H1 (cell line): ENCODE results near the gene PLSCR5. TPM values are rescaled to one million over a fixed set of nuclear protein-coding genes. Genes with fewer than 3 reads are reported as not detected.

Experiments used
- CTCF ChIA-PET: fragments of 300-600 bp; sonication (Branson Sonifier 250); formaldehyde crosslinking; loops from one replicate; lab custom pipeline; 2021; ENCODE audit not compliant: partially characterized antibody; lab: Charles Lee
- POLR2A ChIA-PET: fragments of 300-600 bp; sonication (Branson Sonifier 250); formaldehyde crosslinking; loops from one replicate; lab custom pipeline; 2021; ENCODE audit warnings: inconsistent platforms; ENCODE audit not compliant: partially characterized antibody; lab: Charles Lee
- DNase-seq, 2 experiments: peaks; one replicate each; pipeline versions ENCODE4 v3.0.0 to v3.0.0-alpha.2; 2010 to 2022; ENCODE audit warnings: low spot score in 2 of 2, low read depth in 1 of 2, mixed read lengths in 1 of 2
- FAIRE-seq: peaks from 2 replicates; lab custom pipeline; 2011; peaks lifted over from hg19 to GRCh38; lab: Jason Lieb, UNC
- H2AFZ ChIP-seq: 2 replicates; pipeline ENCODE4 v1.8.1; 2012; ENCODE audit warnings: low read length, inconsistent platforms
- H2AK5ac ChIP-seq: 2 replicates; pipeline ENCODE4 v1.6.1; 2013; ENCODE audit warnings: low read depth, low read length
- H2BK120ac ChIP-seq: replicated peaks from 2 replicates; pipeline ENCODE3; 2013; ENCODE audit warnings: low read depth, low read length, inconsistent platforms
- H2BK12ac ChIP-seq: 2 replicates; pipeline ENCODE4 v1.6.1; 2013; ENCODE audit warnings: low read depth, low read length
- H2BK15ac ChIP-seq: 2 replicates; pipeline ENCODE4 v1.6.1; 2013; ENCODE audit warnings: low read length
- H2BK20ac ChIP-seq: 2 replicates; pipeline ENCODE4 v1.6.1; 2013; ENCODE audit warnings: low read length
- H2BK5ac ChIP-seq: 2 replicates; pipeline ENCODE4 v1.6.1; 2013; ENCODE audit warnings: low read depth, low read length
- H3K14ac ChIP-seq: 2 replicates; pipeline ENCODE4 v1.6.1; 2013; ENCODE audit warnings: inconsistent platforms; ENCODE audit not compliant: insufficient read length
- H3K18ac ChIP-seq: 2 replicates; pipeline ENCODE4 v1.6.1; 2013; ENCODE audit warnings: low read length; ENCODE audit errors: extremely low read depth
- H3K23ac ChIP-seq: 2 replicates; pipeline ENCODE4 v1.6.1; 2013; ENCODE audit warnings: inconsistent platforms; ENCODE audit not compliant: insufficient read length
- H3K23me2 ChIP-seq: 2 replicates; pipeline ENCODE4 v1.6.1; 2013; ENCODE audit warnings: low read depth, low read length
- H3K27ac ChIP-seq: 2 replicates; pipeline ENCODE4 v1.6.1; 2011; ENCODE audit warnings: low read depth, low read length, inconsistent platforms
- H3K27me3 ChIP-seq, 4 experiments: replicated peaks in 1 of 4; 1 replicate in 1 of 4; 2 replicates in 3 of 4; pipeline versions ENCODE4 v1.6.1 to v1.8.1; 2011 to 2013; ENCODE audit warnings: low read length in 3 of 4, mild to moderate bottlenecking in 3 of 4, inconsistent platforms in 2 of 4, mixed read lengths in 2 of 4, moderate library complexity in 1 of 4; ENCODE audit not compliant: control insufficient read depth in 3 of 4, insufficient read depth in 3 of 4; ENCODE audit errors: extremely low read depth in 1 of 4
- H3K36me3 ChIP-seq, 4 experiments: 2 replicates each; pipeline versions ENCODE4 v1.6.1 to v1.8.1; 2011 to 2013; ENCODE audit warnings: mild to moderate bottlenecking in 4 of 4, low read length in 3 of 4, moderate library complexity in 2 of 4, control low read depth in 1 of 4, inconsistent platforms in 1 of 4; ENCODE audit not compliant: insufficient read depth in 4 of 4, control insufficient read depth in 2 of 4
- H3K4ac ChIP-seq: replicated peaks from 2 replicates; pipeline ENCODE3; 2013; ENCODE audit warnings: low read length, low read depth, mixed read lengths, inconsistent platforms; ENCODE audit not compliant: insufficient read length
- H3K4me1 ChIP-seq, 4 experiments: replicated peaks in 1 of 4; 1 replicate in 1 of 4; 2 replicates in 3 of 4; pipeline versions ENCODE4 v1.6.1 to v1.8.1; 2011 to 2013; ENCODE audit warnings: low read length in 3 of 4, inconsistent platforms in 2 of 4, mixed read lengths in 1 of 4; ENCODE audit not compliant: insufficient read depth in 4 of 4, control insufficient read depth in 3 of 4
- H3K4me2 ChIP-seq, 2 experiments: 2 replicates each; pipeline versions ENCODE4 v1.6.1 to v1.8.1; 2011 to 2013; ENCODE audit warnings: low read depth in 2 of 2, low read length in 2 of 2, control low read depth in 1 of 2, inconsistent platforms in 1 of 2, mild to moderate bottlenecking in 1 of 2; ENCODE audit not compliant: insufficient read depth in 1 of 2
- H3K4me3 ChIP-seq, 4 experiments: fragments of 200-600, 300-600 bp in 1 of 4; sonication (generic), shearing (Covaris generic), sonication (Bioruptor Twin) in 1 of 4; 2 replicates each; pipeline versions ENCODE4 v1.5.1 to v1.8.1; 2011 to 2016; ENCODE audit warnings: low read length in 4 of 4, low read depth in 3 of 4, control low read depth in 2 of 4, inconsistent platforms in 2 of 4, mild to moderate bottlenecking in 2 of 4, mixed read lengths in 1 of 4, moderate library complexity in 1 of 4; ENCODE audit not compliant: insufficient read depth in 2 of 4; ENCODE audit errors: extremely low read depth in 1 of 4
- H3K56ac ChIP-seq: replicated peaks from 2 replicates; pipeline ENCODE3; 2013; ENCODE audit warnings: low read depth, mild to moderate bottlenecking, mixed read lengths, low read length, inconsistent platforms; ENCODE audit not compliant: insufficient read length
- H3K79me1 ChIP-seq: 2 replicates; pipeline ENCODE4 v1.6.1; 2013; ENCODE audit warnings: low read depth, low read length, control low read depth
- H3K79me2 ChIP-seq, 2 experiments: 2 replicates each; pipeline versions ENCODE4 v1.6.1 to v1.8.1; 2012 to 2013; ENCODE audit warnings: low read length in 2 of 2, mild to moderate bottlenecking in 2 of 2, inconsistent platforms in 1 of 2; ENCODE audit not compliant: insufficient read depth in 2 of 2, control insufficient read depth in 1 of 2
- H3K9ac ChIP-seq, 4 experiments: replicated peaks in 1 of 4; 1 replicate in 1 of 4; 2 replicates in 3 of 4; pipeline versions ENCODE4 v1.6.1 to v1.8.1; 2011 to 2013; ENCODE audit warnings: low read depth in 3 of 4, low read length in 3 of 4, control low read depth in 2 of 4, mild to moderate bottlenecking in 2 of 4, moderate library complexity in 2 of 4, inconsistent platforms in 1 of 4; ENCODE audit errors: extremely low read depth in 1 of 4
- H3K9me3 ChIP-seq, 2 experiments: 2 replicates each; pipeline versions ENCODE4 v1.6.1 to v1.8.1; 2012 to 2013; ENCODE audit warnings: mild to moderate bottlenecking in 2 of 2, moderate library complexity in 2 of 2, control low read depth in 1 of 2, inconsistent platforms in 1 of 2, low read depth in 1 of 2, low read length in 1 of 2, mixed read lengths in 1 of 2; ENCODE audit not compliant: insufficient read depth in 2 of 2
- H4K20me1 ChIP-seq, 2 experiments: replicated peaks in 1 of 2; 2 replicates each; pipeline versions ENCODE3 to v1.8.1; 2011 to 2013; ENCODE audit warnings: inconsistent platforms in 2 of 2, low read length in 2 of 2, mild to moderate bottlenecking in 1 of 2; ENCODE audit not compliant: insufficient read depth in 2 of 2, control insufficient read depth in 1 of 2
- H4K5ac ChIP-seq: 2 replicates; pipeline ENCODE4 v1.6.1; 2013; ENCODE audit warnings: low read length, low read depth, mixed read lengths, inconsistent platforms; ENCODE audit not compliant: insufficient read length
- H4K8ac ChIP-seq: 2 replicates; pipeline ENCODE4 v1.8.0; 2013; ENCODE audit warnings: mild to moderate bottlenecking, moderate library complexity, low read length, inconsistent platforms; ENCODE audit not compliant: insufficient read depth; ENCODE audit errors: extremely low read depth
- H4K91ac ChIP-seq: replicated peaks from 2 replicates; pipeline ENCODE3; 2013; ENCODE audit warnings: low read length, mixed read lengths, inconsistent platforms; ENCODE audit not compliant: insufficient read length
- BRCA1 ChIP-seq: IDR thresholded peaks from 2 replicates; pipeline ENCODE4 v1.6.1; 2012; ENCODE audit warnings: low read depth, low read length, improper control_type of control experiment
- CBX8 ChIP-seq: fragments of 300-800, 300-1000 bp; sonication (generic); IDR thresholded peaks from 2 replicates; pipeline ENCODE4 v1.7.1; 2016; ENCODE audit warnings: low read depth, low read length, borderline replicate concordance
- CREB1 ChIP-seq: IDR thresholded peaks from 2 replicates; pipeline ENCODE4 v1.6.1; 2012; ENCODE audit warnings: inconsistent platforms
- CTBP2 ChIP-seq: IDR thresholded peaks from 2 replicates; pipeline ENCODE4 v1.7.0; 2011; ENCODE audit warnings: borderline replicate concordance, mild to moderate bottlenecking, moderate library complexity, mixed read lengths, low read length; ENCODE audit not compliant: insufficient read depth, insufficient read length
- HDAC2 ChIP-seq, 2 experiments: fragments of 300-600 bp in 1 of 2; sonication (generic) in 1 of 2; IDR thresholded peaks; 2 replicates each; pipeline ENCODE4 v1.6.1; 2011 to 2012; ENCODE audit warnings: low read depth in 2 of 2, low read length in 2 of 2, mild to moderate bottlenecking in 2 of 2, moderate library complexity in 2 of 2, borderline replicate concordance in 1 of 2, inconsistent platforms in 1 of 2
- HDAC6 ChIP-seq: IDR thresholded peaks from one replicate; pipeline ENCODE4 v1.7.1; 2012; ENCODE audit warnings: low read depth, mild to moderate bottlenecking, inconsistent platforms, low read length, moderate library complexity
- JUND ChIP-seq: IDR thresholded peaks from 2 replicates; pipeline ENCODE4 v1.6.1; 2011; ENCODE audit warnings: mild to moderate bottlenecking, improper control_type of control experiment, low read length
- KDM4A ChIP-seq: IDR thresholded peaks from one replicate; pipeline ENCODE4 v1.7.1; 2012; ENCODE audit warnings: low read depth, mild to moderate bottlenecking, moderate library complexity, low read length, inconsistent platforms; ENCODE audit not compliant: severe bottlenecking
- PHF8 ChIP-seq: fragments of 200-600 bp; sonication (generic); conservative IDR thresholded peaks from 2 replicates; pipeline ENCODE4 v1.7.1; 2012; ENCODE audit warnings: low read depth, mild to moderate bottlenecking, inconsistent platforms, low read length, moderate library complexity
- POU5F1 ChIP-seq: IDR thresholded peaks from 2 replicates; pipeline ENCODE4 v1.6.1; 2011; ENCODE audit warnings: low read depth, mild to moderate bottlenecking, low read length, moderate library complexity
- RFX5 ChIP-seq: IDR thresholded peaks from 2 replicates; pipeline ENCODE4 v1.6.1; 2011; ENCODE audit warnings: low read depth, low read length, improper control_type of control experiment, borderline replicate concordance
- SAP30 ChIP-seq: fragments of 300-600 bp; sonication (generic); IDR thresholded peaks from 2 replicates; pipeline ENCODE4 v1.7.1; 2012; ENCODE audit warnings: low read length, moderate library complexity, mild to moderate bottlenecking, inconsistent platforms; ENCODE audit not compliant: insufficient read depth, insufficient replicate concordance
- TAF7 ChIP-seq: optimal IDR thresholded peaks from 2 replicates; pipeline ENCODE3; 2011; ENCODE audit warnings: low read depth, mild to moderate bottlenecking, inconsistent platforms, low read length, moderate library complexity, borderline replicate concordance
- TCF12 ChIP-seq: IDR thresholded peaks from 2 replicates; pipeline ENCODE4 v1.6.1; 2011; ENCODE audit warnings: low read depth, mild to moderate bottlenecking, low read length
- ZNF274 ChIP-seq: IDR thresholded peaks from 2 replicates; pipeline ENCODE4 v1.7.0; 2012; ENCODE audit warnings: low read length, borderline replicate concordance; ENCODE audit errors: extremely low read depth
- WGBS, 2 experiments: shearing (Covaris generic) in 1 of 2; methylation state at CpG; one replicate each; pipeline versions ENCODE4 v1.1.6 to v1.1.7; 2013 to 2015; ENCODE audit warnings: low lambda C conversion rate in 2 of 2, mixed read lengths in 2 of 2, inconsistent platforms in 1 of 2, low coverage in 1 of 2, missing lambda C conversion rate in 1 of 2; ENCODE audit not compliant: insufficient replicate concordance in 2 of 2, insufficient coverage in 1 of 2, insufficient read length in 1 of 2; ENCODE audit errors: extremely low coverage in 1 of 2, missing lambda C conversion rate in 1 of 2; 5-methylcytosine and 5-hydroxymethylcytosine counted together
- polyA plus RNA-seq, 7 experiments: library from polyadenylated mRNA; depleted of rRNA in 3 of 7; stranded (reverse) in 5 of 7; unstranded in 2 of 7; fragments of >200 nt in 5 of 7; fragments of 200-250 nt in 2 of 7; gene quantifications; 1 replicate in 5 of 7; 2 replicates in 1 of 7; 4 replicates in 1 of 7; pipeline versions ENCODE4 v1.2.1 to v1.2.3, GENCODE V29; 2011 to 2013; ENCODE audit warnings: missing spikeins in 2 of 7, mixed read lengths in 2 of 7
- total RNA-seq: library from RNA; stranded (reverse); fragmentation: NEBNext Ultra II Directional; extraction: Animal tissue kit (Norgen Biotek cat#: 25700); gene quantifications from 2 replicates; pipeline ENCODE4 v1.2.1, GENCODE V29; 2021

The PLSCR5 gene
- total and polyA plus RNA-seq, 2 of the 8 experiments (the other 6 are each of a cell fraction or from before 2014, with no cell fraction given), result not detected

GRCh38 chr3:146561879-146562278, 43.3 kb downstream of the PLSCR5 start:
- Histone ChIP-seq H3K4ac (no peak overlapping the region), H3K79me1 (no peaks in the 10 kb centered on the region), H2BK5ac (no peak overlapping the region), H3K23ac (no peak overlapping the region), H2BK12ac (no peak overlapping the region), H2AFZ (no peak overlapping the region), H3K4me2 (no peak overlapping the region), H3K56ac (no peak overlapping the region), H3K36me3 (no peaks in the 10 kb centered on the region), H4K8ac (no peak overlapping the region), H2AK5ac (no peak overlapping the region), H3K4me1 (no peaks in the 10 kb centered on the region), H3K23me2 (no peaks in the 10 kb centered on the region), H3K9ac (no peak overlapping the region), H3K4me3 (no peak overlapping the region), H3K18ac (no peak overlapping the region), H4K91ac (no peak overlapping the region), H3K14ac (no peak overlapping the region), H4K20me1 (no peaks in the 10 kb centered on the region), H3K27ac (no peak overlapping the region), H2BK20ac (no peak overlapping the region), H2BK120ac (no peak overlapping the region), H4K5ac (no peak overlapping the region), H3K79me2 (no peaks in the 10 kb centered on the region), H2BK15ac (no peak overlapping the region), H3K9me3 (peaks cover 0 to 7% of the 10 kb centered on the region in 2 experiments; a peak in 1 of 4 replicates), H3K27me3 (no peaks in the 10 kb centered on the region)
- DNase-seq (no peak), FAIRE-seq (no peak)
- CTCF ChIA-PET, result interaction anchor here (1.3 kb wide), 1 partner anchor 27 kb away, joined by 3 read pairs; no protein-coding TSS in a partner anchor
- WGBS, 2 experiments, result 100% methylated on average over 1 of the region's 1 CpG; no CpG with 5 or more reads in 1 of the 2 experiments
- POLR2A ChIA-PET, result no interaction called here
- TF ChIP-seq HDAC6 (no peak), HDAC2 (IDR thresholded peaks at IDR 0.05; ENCODE audit: borderline replicate concordance in 1 of 2, low read depth in 2 of 2, low read length in 2 of 2) (no peak), ZNF274 (no peak), CREB1 (no peak), JUND (no peak), POU5F1 (no peak), RFX5 (no peak), CTBP2 (no peak), PHF8 (no peak), CBX8 (no peak), SAP30 (no peak), TAF7 (no peak), TCF12 (no peak), BRCA1 (no peak), KDM4A (no peak)
